ENCODE data around the gene MIF. TPM values are rescaled to one million over a fixed set of nuclear protein-coding genes. Genes with fewer than 3 reads are reported as not detected.

The MIF gene
- total and polyA plus RNA-seq, 2 donors (not counting 3 experiments of a cell fraction or from before 2014, with no cell fraction given): 529 to 674 TPM

DNA sequence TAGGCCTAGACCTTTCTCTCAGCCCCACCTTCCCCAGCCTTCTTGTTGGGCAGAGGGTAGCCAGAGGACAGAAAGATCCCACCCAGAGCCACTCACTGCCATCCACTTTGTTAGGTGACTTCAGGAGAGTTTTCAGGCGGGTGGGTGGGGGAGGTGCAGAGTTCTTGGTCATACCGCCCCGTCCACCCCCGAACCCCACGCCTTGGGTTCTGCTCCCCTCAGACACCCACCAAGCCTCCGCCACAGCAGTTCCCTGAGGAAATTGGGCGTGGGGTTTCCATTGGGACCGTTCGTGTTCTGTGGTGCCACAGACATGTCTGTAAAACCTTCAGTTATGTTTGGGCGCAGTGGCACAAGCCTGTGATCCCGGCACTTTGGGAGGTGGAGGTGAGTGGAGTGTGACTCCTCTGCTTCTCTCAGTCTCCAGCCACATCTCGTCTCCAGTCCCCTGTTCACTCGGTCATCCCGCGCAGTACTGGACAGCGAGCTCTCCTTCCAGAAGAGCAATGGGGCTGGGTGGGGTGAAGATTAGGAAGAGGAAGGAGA, 1.5 kb downstream of the MIF start:
- Histone ChIP-seq H3K9ac (replicated peaks; ENCODE audit: extremely low read depth, insufficient read depth, low read length) (peak overlapping the region; percentile 74), H3K9me1 (replicated peaks; ENCODE audit: control insufficient read depth, extremely low read depth, insufficient read depth, low read length) (no peaks in the 10 kb centered on the region), H3K79me2 (ENCODE audit: control insufficient read depth, insufficient read depth, low read length) (peaks cover 20% of the 10 kb centered on the region), H3K4me2 (ENCODE audit: insufficient read depth, low read length) (peak overlapping the region; percentile 66), H3K4me3 (replicated peaks in 1 of 3; ENCODE audit: insufficient read depth in 1 of 3, low read depth in 1 of 3, low read length in 3 of 3) (peak overlapping the region; percentile 69 to 91 (median 77)), H3K36me3 (ENCODE audit: control insufficient read depth in 2 of 2, extremely low read depth in 1 of 2, insufficient read depth in 2 of 2, low read length in 2 of 2) (peaks cover 0 to 14% of the 10 kb centered on the region in 2 experiments), H3K27ac (ENCODE audit: insufficient read depth, low read depth, low read length) (no peak overlapping the region), H4K20me1 (replicated peaks; ENCODE audit: control insufficient read depth, extremely low read depth, insufficient read depth, low read length) (no peaks in the 10 kb centered on the region), H3K27me3 (ENCODE audit: control insufficient read depth in 2 of 2, insufficient read depth in 2 of 2, low read length in 2 of 2) (no peaks in the 10 kb centered on the region), H3K9me3 (replicated peaks; ENCODE audit: control insufficient read depth, insufficient read depth, low read length) (no peaks in the 10 kb centered on the region), H3K4me1 (ENCODE audit: control insufficient read depth, extremely low read depth, insufficient read depth, low read length) (peaks cover 13% of the 10 kb centered on the region), H2AFZ (ENCODE audit: low read depth, low read length) (no peak overlapping the region)
- dilution Hi-C loops (cut with MboI; ENCODE audit: extremely low pct_ligation_motif_present, low sequenced_read_pairs): no loop called here
- intact Hi-C loops (cut with micrococcal nuclease): no loop called here
- ChIA-PET POLR2A (no interaction called here), CTCF (interaction anchor here (0.7 kb wide), 1 partner anchor 61 kb away, joined by 3 read pairs; no protein-coding TSS in a partner anchor)
- TF ChIP-seq, protein P1, sequence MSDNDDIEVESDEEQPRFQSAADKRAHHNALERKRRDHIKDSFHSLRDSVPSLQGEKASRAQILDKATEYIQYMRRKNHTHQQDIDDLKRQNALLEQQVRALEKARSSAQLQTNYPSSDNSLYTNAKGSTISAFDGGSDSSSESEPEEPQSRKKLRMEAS (IDR thresholded peaks at IDR 0.05; ENCODE audit: insufficient read depth, insufficient read length): no peak
- TF ChIP-seq FOS (IDR thresholded peaks at IDR 0.05; ENCODE audit: borderline replicate concordance, insufficient read depth, low read length): no peak
- TF ChIP-seq POLR2A (IDR thresholded peaks at IDR 0.05; ENCODE audit: low read depth, low read length): no peak
- TF ChIP-seq EZH2 (IDR thresholded peaks at IDR 0.05; ENCODE audit: borderline replicate concordance, low read depth, low read length, severe bottlenecking): no peak
- no peak for TF ChIP-seq POLR2AphosphoS5 (IDR thresholded peaks at IDR 0.05; ENCODE audit: insufficient read depth, low read depth, low read length)
- no peak for TF ChIP-seq GATA2 (IDR thresholded peaks at IDR 0.05; ENCODE audit: insufficient read depth, insufficient read length, low read depth, low read length)
- TF ChIP-seq JUN (IDR thresholded peaks at IDR 0.05; ENCODE audit: borderline replicate concordance, insufficient read depth, insufficient read length, low read depth): no peak
- no peak for TF ChIP-seq MYC (IDR thresholded peaks at IDR 0.05; ENCODE audit: low read depth, low read length)
- TF ChIP-seq CTCF (IDR thresholded peaks at IDR 0.05; ENCODE audit: extremely low read depth in 1 of 2, insufficient read depth in 1 of 2, low read depth in 1 of 2, low read length in 2 of 2): no peak
- FAIRE-seq (no peak), DNase-seq (ENCODE audit: low read depth, low spot score) (no peak)
- BruUV-seq (replicated peaks): no TSS peak
